ENCODE measurements around the gene RPTOR.

The RPTOR gene

GRCh38 chr17:80941171-80941570 lies 396.5 kb downstream of the RPTOR start:
- DNase-seq = no peak

- no peak for DNase-seq
These were observed 397.2 kb downstream of the RPTOR start for GRCh38 chr17:80941743-80942422.

GRCh38 chr17:80942423-80943345 lies 398.0 kb downstream of the RPTOR start:
- DNase-seq = no peak

- no peak for DNase-seq
These were observed 398.9 kb downstream of the RPTOR start for GRCh38 chr17:80943346-80944145.

GRCh38 chr17:80944326-80944725 lies 399.7 kb downstream of the RPTOR start:
- DNase-seq = no peak

GRCh38 chr17:80945736-80946135 lies 401.1 kb downstream of the RPTOR start:
- DNase-seq = no peak

- no peak for DNase-seq
These were observed 401.8 kb downstream of the RPTOR start for GRCh38 chr17:80946449-80946848.

- DNase-seq = no peak
These were observed 402.7 kb downstream of the RPTOR start for GRCh38 chr17:80947200-80947940.

GRCh38 chr17:80948019-80948975 lies 403.7 kb downstream of the RPTOR start:
- no peak for DNase-seq

- DNase-seq = no peak
These were observed 404.4 kb downstream of the RPTOR start for GRCh38 chr17:80948976-80949450.

GRCh38 chr17:80949451-80950421 lies 405.1 kb downstream of the RPTOR start:
- no peak for DNase-seq

GRCh38 chr17:80950466-80951120 lies 406.0 kb downstream of the RPTOR start:
- DNase-seq = no peak

- DNase-seq = no peak
These were observed 406.8 kb downstream of the RPTOR start for GRCh38 chr17:80951121-80952090.

- DNase-seq = no peak
These were observed 407.7 kb downstream of the RPTOR start for GRCh38 chr17:80952291-80952690.

GRCh38 chr17:80953471-80954315 lies 409.1 kb downstream of the RPTOR start:
- DNase-seq = no peak

- DNase-seq = no peak
These were observed 410.4 kb downstream of the RPTOR start for GRCh38 chr17:80955078-80955477.

- no peak for DNase-seq
These were observed 411.1 kb downstream of the RPTOR start for GRCh38 chr17:80955671-80956280.

Data from DMS 273 treated with DMSO at 0.1 percent for 48 hours (cell line).